HG03064 (cell line): ENCODE results near the gene ATXN7L2.

Source experiments
- ATAC-seq: cut with Tn5 transposase; IDR thresholded peaks from one replicate; pipeline ENCODE4 v1.9.1; 2021; ENCODE audit warnings: low read depth; ENCODE audit not compliant: unreplicated experiment

The ATXN7L2 gene

GRCh38 chr1:109497449-109498160 is 13.9 kb downstream of the ATXN7L2 start:
- ATAC-seq, result no peak

DNA sequence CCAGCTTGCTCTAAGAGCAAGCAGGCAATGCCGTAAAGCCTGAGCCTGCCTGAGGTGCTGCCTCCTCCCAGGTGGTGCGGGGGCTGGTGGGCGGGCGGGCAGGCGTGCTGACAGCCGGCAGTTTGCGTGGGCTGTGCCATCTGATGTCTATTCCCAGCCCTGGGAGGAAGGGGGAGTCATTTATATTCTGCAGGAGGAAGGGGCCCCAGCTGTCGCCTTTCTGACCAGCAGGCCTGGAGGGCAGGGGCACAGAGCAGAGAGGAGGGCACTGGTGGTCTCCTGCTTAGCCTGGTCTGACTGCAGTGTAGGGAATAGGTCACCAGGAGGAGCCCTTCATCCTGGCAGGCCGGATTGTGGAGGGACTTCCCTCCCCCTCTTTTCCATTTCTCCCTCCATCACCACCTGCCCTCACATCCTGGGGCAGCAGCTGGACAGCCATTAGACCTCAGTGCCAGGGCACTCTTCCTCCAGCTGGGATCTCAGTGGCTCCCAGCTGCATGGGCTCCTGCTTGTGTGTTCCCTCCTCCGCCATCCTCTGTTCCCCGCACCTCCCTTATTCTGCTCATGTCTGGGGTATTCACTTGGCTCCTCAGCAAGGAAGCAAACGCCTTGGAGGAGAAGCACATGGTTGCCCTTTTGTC is 14.6 kb downstream of the ATXN7L2 start:
- no peak for ATAC-seq

- ATAC-seq, result no peak
Measured at GRCh38 chr1:109499081-109499480, 15.4 kb downstream of the ATXN7L2 start.

DNA sequence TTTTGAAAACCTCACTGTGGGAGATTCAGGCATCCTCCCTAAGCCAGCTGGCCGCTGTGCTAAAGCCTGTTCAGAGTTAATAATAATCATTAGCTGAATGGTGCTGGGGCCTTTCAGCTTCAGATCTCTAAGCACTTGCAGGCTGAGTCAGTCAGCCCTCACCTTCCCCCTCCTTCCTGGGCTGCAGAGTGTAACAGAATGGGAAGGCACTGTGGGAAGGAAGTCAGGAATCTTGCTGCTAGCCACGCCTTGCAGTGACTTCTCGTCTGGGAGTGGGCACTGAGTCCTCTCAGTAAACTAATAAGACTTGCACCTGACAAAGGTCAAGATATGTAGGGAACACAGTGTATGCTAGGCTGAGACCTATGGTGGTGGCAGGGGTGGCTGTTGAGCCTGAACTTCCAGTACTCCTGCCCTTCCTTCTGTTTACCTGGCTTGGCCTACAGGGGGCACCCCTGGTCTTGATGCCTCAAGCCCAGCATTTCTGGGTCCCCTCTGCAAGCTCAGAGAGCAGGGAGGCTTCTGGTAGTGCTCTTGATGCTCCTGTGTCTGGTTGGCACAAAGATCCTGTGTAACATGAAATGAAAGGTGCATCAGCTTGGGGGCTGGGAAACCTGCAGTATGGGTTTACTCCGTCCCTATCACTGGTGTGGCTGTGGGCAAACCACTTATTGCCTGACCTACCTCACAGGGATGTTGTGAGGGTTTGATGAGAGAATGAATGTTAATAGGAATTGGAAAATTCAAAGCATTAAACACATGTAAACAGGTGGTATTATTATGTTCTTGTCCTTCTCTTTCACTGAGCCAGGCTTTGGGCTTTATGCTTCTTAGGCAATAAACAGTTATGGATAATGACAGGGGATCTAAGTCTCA is 16.2 kb downstream of the ATXN7L2 start:
- ATAC-seq, result no peak

DNA sequence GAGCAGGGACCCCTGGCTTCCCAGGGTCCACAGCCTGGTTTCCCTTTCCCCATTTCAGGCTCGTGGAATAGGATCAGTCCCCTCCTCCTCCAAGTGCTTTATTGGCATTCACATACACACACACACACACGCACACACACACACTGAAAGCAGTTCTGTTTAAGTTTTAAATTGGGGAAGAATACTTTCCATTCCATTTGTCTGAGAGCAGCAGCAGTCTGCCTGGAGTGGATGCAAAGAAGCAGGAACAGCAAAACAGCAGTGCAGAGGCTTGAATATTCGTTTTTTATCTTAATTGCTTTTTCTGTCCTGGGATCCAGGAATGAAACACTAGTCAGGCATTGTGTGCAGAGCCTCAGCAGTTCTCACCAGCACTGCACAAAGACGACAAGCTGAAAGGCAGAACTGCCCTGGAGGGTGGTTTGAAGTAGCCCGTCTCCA is 17.3 kb downstream of the ATXN7L2 start:
- ATAC-seq, result no peak

DNA sequence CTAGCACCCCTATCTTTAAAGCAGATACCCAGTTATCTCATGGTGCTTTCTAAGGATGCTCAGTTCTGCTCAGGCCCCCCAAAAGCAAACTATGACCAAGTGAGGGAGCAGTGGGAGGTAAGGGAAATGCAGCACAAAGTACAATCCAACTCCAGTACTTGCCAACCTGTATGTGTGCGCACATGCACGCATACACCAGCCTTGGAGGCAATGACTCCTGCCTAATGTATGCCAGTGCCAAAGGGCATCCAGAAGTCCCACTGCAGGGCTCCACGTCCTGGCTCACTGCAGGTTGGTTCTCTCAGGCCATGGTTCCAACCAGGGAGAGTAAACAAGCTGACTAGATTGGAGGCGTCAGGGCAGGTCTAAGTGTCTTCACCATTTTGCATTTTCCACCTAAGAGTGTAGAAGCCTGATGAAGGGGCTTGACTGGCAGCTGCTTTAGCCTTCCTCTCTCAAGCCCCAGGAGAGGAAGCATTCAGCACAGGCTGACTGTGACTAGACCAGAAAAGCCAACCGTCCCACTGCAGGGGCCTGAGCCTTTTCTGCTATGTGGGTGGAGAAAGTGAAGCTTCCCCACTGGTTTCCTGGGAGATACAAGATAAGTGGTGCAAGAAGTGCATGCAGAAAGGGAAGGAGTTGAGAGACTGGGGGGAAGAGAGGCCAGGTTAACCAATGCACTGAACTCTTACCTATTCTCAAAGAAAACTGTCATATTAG is 18.1 kb downstream of the ATXN7L2 start:
- ATAC-seq, result no peak

- ATAC-seq, result no peak
Measured at GRCh38 chr1:109502364-109502851, 18.7 kb downstream of the ATXN7L2 start.

DNA sequence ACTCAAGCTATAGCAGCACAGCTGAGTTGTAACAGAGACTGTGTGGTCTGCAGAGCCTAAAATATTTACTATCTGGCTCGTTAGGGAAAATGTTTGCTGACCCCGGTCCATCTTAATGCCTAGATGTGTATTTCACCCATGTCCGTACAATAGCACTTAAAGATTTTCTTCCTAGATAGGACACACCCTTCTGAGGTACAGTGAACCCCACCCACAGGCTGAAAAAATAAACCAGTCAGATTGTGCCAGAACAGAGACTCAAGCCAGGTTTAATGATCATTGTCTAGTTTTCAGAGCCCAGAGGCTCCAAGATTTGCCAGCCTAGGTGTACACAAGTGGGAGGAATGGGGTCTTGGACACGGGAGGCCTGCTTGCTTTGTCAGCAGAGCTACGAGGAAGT is 20.2 kb downstream of the ATXN7L2 start:
- no peak for ATAC-seq

GRCh38 chr1:109504974-109505373 is 21.3 kb downstream of the ATXN7L2 start:
- no peak for ATAC-seq

DNA sequence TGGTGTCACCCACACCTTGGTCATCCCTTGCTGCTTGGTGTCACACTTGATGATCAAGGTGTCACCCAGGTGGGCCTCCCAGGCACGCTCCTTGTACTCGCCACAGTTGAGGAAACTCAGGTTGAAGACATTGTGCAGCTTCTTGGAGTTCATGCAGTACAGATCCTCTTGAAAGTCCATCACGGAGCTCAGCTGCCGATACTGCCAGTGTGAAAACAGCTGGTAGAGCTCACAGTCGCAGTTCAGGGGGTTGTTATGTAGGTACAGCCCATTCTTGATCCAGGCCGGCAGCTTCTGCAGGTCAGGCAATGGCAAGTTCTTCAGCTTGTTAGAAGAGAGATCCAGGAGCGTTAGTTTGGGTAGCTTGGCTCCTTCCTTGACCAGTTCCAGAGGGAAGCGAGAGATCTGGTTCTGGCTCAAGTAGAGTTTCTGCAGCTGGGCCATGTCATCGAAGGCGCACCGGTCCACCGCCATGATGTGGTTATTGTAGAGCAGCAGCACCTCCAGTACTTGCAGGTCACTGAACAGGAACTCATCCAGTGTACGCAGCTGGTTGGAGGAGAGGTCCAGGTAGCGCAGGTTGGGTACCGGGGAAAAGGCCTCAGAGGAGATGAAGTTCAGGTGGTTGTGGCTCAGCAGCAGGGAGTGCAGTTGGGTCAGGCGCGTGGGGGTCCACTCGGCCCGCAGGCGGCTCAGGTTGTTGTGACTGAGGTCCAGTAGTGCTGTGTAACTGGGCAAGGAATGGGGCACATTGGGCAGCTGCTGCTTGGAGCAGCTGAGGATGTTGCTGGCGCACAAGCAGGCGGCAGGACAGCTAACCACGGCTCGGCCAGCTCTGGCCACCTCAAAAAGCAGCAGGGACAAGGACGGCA is 24.5 kb downstream of the ATXN7L2 start:
- ATAC-seq, result no peak

DNA sequence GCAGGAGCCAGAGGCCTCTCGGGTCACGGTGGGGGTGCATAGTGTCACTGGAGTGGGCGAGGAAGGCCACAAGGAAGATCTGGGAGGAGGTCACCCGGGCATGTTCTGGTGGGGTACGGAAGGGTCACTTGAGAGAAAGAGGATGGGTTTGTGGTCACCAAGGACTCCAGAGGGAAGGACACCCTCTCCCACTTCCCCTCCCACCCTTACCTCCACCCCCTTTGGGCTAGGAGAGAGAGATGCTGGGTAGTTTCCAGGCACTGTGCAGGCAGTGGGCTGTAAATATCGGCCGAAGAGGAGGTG is 25.1 kb downstream of the ATXN7L2 start:
- no peak for ATAC-seq

DNA sequence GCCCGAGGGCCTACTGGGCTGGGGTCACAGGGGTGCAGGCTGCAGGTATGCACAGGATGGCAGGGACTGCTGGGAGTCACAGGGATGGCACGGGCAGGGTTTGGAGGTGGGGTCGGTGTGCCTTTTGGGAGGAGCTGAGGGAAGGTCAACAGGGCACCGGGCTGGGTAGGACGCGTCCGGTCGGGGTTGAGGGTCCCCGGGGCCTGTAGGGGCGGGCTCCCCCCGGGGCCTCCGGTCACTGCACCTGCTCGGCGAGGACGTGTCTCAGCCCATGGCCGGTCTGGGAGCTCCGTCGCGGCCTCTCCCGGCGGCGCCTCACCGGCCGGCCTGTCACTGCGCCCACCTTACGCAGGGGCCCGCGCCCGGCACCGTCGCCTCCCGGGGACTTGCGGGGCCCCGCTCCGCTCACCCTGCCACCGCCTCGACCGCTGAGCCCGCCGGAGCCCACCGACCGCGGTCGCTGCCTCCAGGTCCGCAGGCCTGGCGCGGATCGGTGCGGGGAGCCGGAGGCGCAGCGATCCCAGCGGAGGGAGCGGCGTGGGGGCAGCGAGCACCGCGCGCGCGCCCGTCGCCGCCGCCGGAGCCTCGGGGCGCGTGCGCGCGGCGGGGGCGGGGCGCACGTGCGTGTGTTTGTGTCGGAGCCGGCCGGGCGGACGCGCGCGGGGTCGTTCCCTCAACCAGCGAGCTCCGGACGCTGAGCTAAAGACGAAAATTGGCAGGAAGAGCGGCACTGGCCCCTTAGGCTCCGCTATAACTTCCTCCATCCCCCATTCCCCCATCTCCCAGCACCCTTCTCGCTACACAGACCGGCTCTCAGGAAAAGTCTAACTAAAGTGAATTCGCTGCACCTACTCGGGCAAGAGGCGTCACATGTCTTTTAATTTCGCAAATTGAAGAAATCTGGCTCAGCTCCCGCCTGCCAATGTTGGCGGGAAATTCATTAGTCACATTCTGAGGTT is 25.8 kb downstream of the ATXN7L2 start, which contains the start of gene AMIGO1:
Gene AMIGO1, minus strand, starts transcription at position 552 of the 959 bp plus-strand sequence. CDS start 815 bp downstream, outside the sequence.
- no peak for ATAC-seq

DNA sequence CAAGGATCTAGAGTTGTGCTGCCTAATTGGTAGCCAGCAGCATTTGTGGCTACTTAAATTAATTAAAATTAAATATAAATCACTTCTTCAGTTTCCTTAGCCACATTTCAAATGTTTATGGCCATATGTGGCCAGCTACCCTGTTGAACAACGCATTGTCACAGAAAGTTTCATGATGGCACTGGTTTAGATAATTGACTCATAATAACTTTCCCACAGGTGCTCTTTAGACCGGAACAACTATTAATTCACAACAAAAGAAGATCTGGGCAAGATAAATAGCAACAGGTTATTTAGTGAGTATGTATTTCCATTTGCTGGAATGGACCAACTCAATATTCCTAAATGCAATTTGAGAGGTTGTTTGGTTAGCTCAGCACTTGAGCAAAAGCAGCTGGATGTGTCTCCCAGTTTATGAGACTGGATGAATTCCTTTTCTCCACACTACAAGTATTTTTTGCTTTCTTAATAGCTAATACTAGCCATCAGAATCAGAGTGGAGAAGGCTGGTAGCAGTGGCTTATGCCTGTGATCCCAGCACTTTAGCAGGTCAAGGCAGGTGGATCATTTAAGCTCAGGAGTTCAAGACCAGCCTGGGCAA is 29.5 kb downstream of the ATXN7L2 start:
- ATAC-seq, result no peak

- ATAC-seq, result no peak
Measured at GRCh38 chr1:109514846-109515245, 31.1 kb downstream of the ATXN7L2 start.

- ATAC-seq, result no peak
Measured at GRCh38 chr1:109516872-109517271, 33.2 kb downstream of the ATXN7L2 start.

DNA sequence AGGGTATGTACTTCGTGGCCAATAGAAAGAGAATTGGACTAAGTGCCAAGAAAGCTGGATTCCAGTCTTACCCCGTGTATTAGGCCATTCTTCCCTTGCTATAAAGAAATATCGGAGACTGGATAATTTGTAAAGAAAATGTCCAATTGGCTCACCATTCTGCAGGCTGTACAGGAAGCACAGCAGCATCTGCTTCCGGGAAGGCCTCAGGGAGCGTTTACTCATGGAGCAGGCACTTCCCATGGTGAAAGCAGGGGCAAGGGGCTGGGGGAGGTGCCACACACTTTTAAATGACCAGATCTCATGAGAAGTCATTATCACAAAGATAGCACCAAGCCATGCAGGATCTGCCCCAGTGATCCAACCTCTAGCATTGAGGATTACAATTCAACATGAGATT is 33.6 kb downstream of the ATXN7L2 start:
- no peak for ATAC-seq

- ATAC-seq, result no peak
Measured at GRCh38 chr1:109521002-109521951, 37.6 kb downstream of the ATXN7L2 start.
